HG03520 (cell line): Measurements from ENCODE around the gene SPPL2C.
"Not testable (repeated sequence)": the region's sequence is repeated elsewhere in the genome, so short reads cannot be mapped to it uniquely, and the experiment has no call there.

Experiments used
- ATAC-seq: cut with Tn5 transposase; IDR thresholded peaks from one replicate; pipeline ENCODE4 v1.9.1; 2021; ENCODE audit warnings: mild to moderate bottlenecking, moderate library complexity; ENCODE audit not compliant: unreplicated experiment

SPPL2C gene

DNA sequence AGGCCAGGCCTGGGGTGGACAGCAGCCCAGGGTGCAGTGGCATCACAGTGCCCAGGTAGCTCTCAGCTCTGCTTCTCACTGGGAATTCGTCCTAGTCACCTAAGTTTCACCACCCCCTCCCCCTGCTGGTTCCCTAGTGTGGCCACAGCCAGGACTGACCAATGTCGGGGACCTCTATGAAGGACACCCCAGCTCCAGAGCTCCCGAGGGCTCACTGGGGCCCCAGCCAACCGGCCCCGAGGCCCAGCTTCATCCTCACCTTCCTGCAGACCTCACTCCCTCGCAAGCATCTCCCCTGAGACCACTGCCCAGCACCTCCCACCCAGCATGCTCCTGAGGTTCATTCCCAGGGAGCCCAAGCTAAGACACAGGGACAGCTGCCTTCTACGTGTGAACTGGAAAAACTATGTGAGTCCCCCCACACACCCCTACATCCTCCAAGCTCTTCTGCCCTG lies 4.9 kb downstream of the SPPL2C start:
- no peak for ATAC-seq

- ATAC-seq: no peak
These were observed 5.3 kb downstream of the SPPL2C start for GRCh38 chr17:45850011-45850410.

DNA sequence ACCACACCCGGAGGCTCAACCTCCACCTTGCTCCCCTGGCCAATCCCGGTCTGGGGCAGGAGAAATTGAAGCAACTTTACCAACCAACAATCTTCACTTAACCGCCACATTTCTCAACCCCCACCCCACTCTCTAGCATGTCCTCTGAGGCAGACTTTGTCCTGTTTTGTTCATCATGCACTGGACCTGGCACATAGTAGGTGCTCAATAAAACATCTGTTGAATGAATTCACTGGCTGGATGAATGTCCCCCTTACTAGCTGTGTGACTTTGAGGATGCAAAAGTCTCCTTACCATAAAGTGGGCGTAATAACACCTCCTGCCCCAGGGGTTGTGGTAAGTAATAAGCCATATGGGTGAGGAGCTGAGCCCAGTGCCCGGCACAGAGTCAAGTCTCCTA lies 5.8 kb downstream of the SPPL2C start:
- no peak for ATAC-seq

DNA sequence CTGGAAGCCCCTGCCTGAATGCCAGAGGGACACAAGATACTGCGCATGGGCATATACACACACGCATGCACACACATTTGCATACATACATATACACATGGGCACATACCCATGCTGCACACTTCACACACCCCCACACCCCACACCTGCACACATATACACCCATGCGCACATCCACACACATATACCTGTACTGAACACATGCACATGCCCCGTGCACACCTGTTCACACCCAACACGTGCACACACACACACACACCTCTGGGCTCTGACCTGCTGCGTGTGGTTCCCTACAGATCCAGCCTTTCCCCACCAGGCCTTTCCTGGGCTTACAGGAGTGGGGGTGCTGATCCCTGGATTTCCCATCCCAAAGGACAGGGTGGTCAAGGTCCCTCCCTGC lies 6.3 kb downstream of the SPPL2C start:
- ATAC-seq: no peak

DNA sequence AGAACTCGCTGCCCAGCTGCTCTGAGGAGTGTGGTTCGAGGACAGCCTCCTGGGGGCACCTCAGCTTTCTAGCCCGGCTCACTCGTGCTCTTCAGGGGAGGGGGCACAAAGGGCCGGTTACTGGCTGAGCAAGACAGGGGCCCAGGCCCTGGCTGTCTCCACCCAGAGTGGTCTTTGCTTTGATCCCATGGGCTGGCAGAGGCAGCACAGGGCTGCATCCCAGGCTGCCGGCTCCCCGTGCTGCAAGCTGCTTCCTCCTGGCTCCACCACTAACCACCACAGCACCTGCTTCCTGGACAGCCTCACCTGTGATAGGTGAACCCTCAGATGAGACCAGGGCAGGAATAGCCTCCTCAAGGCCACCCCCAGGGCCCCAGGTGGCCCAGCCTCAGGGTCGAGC lies 6.8 kb downstream of the SPPL2C start:
- ATAC-seq: no peak

GRCh38 chr17:45851873-45852272 lies 7.2 kb downstream of the SPPL2C start:
- ATAC-seq: no peak

- no peak for ATAC-seq
These were observed 8.0 kb downstream of the SPPL2C start for GRCh38 chr17:45852535-45853297.

GRCh38 chr17:45854209-45854608 lies 9.5 kb downstream of the SPPL2C start:
- ATAC-seq: no peak

- ATAC-seq: no peak
These were observed 11.1 kb downstream of the SPPL2C start for GRCh38 chr17:45855691-45856336.

DNA sequence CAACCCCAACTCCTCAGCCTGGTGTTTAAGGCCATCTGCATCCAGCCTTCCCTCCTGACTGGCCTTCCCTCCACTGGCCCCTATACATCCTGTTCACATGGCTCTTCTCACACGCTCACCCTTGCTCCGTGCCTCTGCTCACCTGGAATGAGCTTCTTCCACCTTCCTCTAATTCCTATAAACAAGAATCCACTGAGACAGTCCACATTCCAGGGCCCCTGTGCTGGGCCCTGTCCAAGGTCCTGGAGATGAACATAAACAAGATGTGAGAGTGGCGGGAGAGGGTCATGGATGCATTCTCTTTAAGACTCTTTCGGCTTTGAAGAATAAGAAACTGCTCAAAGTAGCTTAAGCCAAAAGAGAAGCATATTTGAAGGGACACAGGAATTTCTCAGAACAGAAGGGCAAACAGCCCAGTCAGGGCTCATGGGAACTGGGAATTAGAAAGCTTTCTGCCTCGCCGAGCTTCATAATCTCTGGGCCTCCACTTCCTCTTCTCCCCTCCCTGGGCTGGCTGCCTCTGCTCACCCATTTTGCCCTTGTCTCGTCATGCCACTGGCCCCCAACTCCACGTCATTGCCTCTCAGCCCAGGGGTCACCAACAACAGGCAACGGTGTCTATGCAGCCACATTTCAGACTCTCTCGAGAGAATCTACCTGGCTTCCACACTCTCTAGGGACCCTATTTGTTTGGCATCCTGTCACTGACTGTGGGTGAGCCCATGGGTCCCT lies 13.5 kb downstream of the SPPL2C start:
- ATAC-seq: no peak

DNA sequence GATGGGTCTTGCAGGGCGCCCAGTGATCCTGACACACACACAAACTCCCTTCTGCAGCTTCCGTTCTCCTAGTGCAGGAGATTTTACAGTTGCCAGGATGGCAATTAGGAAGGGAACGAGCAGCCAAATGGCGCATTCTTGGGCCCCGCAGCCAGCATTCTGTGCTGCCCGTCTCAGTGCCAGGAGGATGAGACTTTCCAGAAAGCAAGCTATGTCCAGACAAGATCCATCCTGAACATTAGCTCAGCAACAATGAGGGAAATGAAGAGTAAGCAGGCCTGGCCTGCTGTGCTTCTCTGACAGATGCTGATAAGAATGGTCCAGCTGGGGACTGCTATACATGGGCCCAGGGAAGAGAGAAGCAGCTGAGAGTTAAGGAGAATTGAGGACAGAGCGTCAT lies 16.5 kb downstream of the SPPL2C start:
- ATAC-seq: no peak

DNA sequence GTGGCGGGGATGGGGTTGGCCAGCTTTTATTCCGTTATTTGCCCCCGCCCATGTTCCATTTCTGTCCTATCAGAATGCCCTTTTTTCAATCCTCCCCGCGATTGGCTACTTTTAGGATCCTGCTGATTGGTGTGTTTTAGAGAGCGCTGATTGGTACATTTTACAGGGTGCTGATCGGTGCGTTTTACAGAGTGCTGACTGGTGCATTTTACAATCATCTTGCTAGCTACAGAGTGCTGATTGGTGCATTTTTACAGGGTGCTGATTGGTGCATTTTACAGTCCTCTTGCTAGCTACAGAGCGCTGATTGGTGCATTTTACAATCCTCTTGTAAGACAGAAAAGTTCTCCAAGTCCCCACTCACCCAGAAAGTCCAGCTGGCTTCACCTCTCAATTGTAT lies 17.4 kb downstream of the SPPL2C start:
- not testable (repeated sequence) for ATAC-seq

DNA sequence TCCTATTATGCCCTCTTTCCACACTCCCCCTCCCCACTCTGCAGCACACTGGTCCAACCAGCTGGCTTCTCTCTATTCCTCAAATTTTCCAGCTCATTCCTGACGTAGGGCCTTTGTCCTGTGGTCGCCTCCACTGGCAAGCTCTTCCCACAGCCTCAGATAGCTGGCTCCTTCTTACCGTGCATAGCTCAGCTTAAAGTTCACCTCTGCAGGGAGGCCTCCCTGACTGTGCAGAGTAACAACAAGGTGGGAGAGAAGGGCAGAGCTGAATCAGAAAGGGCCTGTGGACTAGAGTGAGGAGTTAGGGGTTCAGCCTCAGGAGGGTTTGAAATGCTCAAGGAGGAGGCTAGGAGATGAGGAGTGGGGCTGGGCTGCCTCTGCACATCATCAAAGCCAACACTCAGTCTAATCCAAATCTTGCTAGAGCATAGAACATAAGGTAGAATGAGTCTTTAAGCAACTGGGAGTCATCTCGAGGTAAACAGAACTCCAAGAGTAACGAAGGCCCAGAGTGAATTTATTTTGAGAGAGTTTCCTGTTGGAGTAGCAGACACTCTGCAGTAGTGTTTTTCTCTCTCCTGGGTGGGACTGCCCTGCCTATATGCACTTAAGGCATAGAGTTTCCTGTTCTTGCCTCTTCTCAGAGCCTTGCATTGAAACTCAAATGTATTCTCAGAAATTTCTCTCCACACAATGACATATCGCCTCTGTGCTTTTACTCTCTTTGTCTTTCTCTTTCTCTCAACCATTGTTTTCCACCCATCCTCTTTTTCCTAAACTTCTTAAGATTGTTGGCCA lies 19.4 kb downstream of the SPPL2C start:
- no peak for ATAC-seq

DNA sequence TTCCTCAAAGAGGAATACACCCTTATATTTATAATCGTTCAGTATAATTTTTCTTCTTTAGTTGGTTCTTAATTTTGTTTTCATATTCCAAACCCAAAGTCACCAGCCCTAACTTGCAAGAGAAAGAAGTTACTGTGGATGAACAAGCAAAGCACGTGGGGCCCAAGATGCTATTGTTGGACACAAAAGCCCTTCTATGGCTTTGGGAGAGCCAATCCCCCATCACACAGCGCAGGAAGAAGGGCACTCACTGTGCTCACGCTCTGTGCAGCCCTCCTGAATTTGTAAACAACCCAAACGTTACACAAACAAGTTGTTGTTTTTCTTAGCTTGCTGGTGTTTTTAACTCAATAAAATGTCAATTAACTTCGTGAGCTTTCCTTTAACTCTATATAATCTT lies 22.5 kb downstream of the SPPL2C start:
- no peak for ATAC-seq

- no peak for ATAC-seq
These were observed 23.0 kb downstream of the SPPL2C start for GRCh38 chr17:45867702-45868101.

GRCh38 chr17:45868276-45868675 lies 23.6 kb downstream of the SPPL2C start:
- ATAC-seq: no peak

DNA sequence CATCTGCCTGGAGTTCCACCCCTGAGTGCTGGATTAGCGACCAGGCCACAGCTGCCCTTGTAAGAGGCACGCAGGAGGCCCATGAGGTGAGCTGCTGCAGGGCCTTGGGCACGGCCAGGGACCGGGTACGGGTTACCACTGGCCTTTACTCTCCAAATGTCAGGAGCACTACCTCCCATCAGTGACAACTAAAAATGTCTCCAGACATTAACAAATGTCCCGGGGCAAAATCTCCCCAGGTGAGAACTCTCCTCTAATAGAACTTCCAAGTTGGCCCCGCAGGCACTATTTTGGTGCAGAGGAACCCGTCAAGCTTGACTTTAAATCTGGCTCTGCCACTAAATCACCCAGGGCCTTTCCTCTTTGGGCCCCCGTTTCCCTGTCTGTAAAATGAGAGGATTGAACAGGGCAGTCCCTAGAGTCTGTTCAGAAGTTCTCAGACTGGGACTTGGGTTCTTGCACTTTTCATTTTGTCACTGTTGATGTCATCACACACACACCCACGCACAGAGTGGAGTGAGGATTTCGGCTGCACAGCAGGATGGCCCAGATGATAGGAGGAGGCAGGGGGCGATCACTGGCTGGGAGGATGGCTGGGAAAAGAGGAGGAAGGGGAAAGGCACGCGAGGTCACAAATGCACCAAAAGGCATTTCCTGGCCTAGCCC lies 25.1 kb downstream of the SPPL2C start:
- no peak for ATAC-seq

GRCh38 chr17:45870342-45870974 lies 25.8 kb downstream of the SPPL2C start:
- no peak for ATAC-seq

DNA sequence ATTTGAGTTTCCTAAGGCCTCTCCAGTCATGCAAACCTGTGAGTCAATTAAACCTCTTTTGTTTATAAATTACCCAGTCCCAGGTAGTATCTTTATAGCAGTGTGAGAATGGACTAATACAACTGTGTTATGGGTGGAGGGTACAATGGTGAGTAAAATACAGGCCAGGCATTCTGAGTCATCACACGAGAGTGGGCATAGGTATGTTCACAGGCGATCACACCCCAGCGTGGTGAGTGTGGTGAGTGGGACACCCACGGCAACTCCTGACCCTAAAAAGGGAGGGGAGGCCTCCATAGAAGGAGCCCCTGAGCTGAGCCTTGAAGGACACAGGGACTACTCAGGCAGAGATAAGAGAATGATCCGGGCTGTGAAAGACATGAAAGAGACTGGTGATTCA lies 27.0 kb downstream of the SPPL2C start:
- no peak for ATAC-seq

GRCh38 chr17:45873728-45874127 lies 29.0 kb downstream of the SPPL2C start:
- no peak for ATAC-seq
